ENCODE results near the gene EFCAB13.

The EFCAB13 gene

DNA sequence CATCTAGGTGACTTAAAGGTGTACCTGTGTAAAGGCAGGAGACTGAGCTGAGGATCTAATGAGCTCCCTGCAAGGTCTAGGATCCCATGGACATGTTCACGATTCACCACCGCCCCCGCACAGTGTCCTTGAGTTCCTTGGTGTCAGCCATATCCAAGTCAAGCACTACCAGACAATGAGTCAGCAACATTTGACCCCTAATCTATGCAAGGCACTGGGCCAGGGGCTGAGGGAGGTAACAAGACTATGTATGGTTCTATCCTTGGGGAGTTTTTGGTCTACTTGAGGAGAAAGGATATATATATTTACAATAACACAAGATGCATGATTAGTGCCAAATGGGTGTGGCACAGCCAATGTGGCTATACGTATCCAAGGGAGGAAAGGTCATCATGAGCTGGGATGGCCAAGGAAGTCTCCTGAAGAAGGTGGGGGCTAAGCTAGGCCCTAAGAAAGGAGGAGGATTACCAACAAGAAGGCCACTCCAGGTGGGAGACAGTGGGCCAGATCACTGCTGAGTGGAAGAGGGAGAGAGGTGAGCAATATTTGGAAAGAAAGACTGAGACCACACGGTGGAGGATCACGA lies 35.1 kb upstream of the EFCAB13 start:
- Histone ChIP-seq H3K27ac (peak overlapping the region; percentile 27 to 43), H3K27me3 (no peaks in the 10 kb centered on the region), H3K36me3 (peaks cover 47 to 80% (median 64%) of the 10 kb centered on the region in 3 donors), H3K4me3 (no peak overlapping the region), H3K9me3 (no peaks in the 10 kb centered on the region), H3K4me1 (peaks cover 0 to 33% (median 6%) of the 10 kb centered on the region in 4 donors)
- TF ChIP-seq, protein P1, sequence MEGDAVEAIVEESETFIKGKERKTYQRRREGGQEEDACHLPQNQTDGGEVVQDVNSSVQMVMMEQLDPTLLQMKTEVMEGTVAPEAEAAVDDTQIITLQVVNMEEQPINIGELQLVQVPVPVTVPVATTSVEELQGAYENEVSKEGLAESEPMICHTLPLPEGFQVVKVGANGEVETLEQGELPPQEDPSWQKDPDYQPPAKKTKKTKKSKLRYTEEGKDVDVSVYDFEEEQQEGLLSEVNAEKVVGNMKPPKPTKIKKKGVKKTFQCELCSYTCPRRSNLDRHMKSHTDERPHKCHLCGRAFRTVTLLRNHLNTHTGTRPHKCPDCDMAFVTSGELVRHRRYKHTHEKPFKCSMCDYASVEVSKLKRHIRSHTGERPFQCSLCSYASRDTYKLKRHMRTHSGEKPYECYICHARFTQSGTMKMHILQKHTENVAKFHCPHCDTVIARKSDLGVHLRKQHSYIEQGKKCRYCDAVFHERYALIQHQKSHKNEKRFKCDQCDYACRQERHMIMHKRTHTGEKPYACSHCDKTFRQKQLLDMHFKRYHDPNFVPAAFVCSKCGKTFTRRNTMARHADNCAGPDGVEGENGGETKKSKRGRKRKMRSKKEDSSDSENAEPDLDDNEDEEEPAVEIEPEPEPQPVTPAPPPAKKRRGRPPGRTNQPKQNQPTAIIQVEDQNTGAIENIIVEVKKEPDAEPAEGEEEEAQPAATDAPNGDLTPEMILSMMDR (IDR thresholded peaks at IDR 0.05): no peak
- no peak for DNase-seq
- intact Hi-C loops (cut with DNase I; ENCODE audit: low total_unique reads): no loop called here

DNA sequence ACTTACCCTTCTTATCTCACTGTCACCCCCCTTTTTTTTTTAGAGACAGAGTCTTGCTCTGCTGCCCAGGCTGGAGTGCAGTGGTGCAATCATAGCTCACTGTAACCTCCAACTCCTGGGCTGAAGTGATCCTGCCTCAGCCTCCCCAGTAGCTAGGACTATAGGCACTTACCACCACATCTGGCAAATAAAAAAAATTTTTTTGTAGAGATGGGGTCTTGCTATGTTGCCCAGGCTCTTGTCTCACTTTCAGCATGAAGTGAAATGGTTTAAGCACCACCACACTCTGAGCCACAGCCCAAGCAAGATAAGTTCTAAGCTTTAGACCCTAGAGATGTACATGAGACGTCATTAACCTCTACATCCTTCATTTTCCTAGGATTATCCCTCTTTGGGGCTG lies 34.5 kb upstream of the EFCAB13 start:
- TF ChIP-seq, protein P1 (IDR thresholded peaks at IDR 0.05): no peak
- intact Hi-C loops (cut with DNase I; ENCODE audit: low total_unique reads): no loop called here
- DNase-seq: no peak
- H3K27ac ChIP-seq: peak overlapping the region; percentile 25 to 43
- H3K4me3 ChIP-seq: no peak overlapping the region
- peaks cover 45 to 74% (median 62%) of the 10 kb centered on the region in 3 donors for H3K36me3 ChIP-seq
- peaks cover 0 to 34% (median 12%) of the 10 kb centered on the region in 4 donors for H3K4me1 ChIP-seq
- no peaks in the 10 kb centered on the region for H3K9me3 ChIP-seq
- H3K27me3 ChIP-seq: no peaks in the 10 kb centered on the region

DNA sequence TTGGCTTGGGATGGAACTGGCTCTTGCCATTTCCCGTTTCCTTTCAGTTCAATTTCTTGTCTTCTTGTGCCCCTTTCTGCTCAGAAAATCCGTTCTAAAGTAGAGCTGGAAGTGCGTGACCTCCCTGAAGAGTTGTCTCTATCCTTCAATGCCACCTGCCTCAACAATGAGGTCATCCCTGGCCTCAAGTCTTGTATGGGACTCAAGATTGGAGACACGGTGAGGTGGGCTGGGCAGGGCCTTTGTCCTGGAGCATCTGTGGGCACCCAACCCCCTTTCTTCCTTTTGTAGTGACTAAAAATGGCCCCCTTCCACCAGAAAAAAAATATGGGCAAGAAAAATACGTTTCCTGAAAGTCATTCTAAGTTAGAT lies 32.9 kb upstream of the EFCAB13 start:
- Histone ChIP-seq H3K27me3 (no peaks in the 10 kb centered on the region), H3K36me3 (peaks cover 34 to 67% (median 49%) of the 10 kb centered on the region in 3 donors), H3K9me3 (no peaks in the 10 kb centered on the region), H3K27ac (peak overlapping the region in 1 of 2 donors; percentile 25), H3K4me3 (no peak overlapping the region), H3K4me1 (peaks cover 0 to 47% (median 28%) of the 10 kb centered on the region in 4 donors)
- TF ChIP-seq, protein P1 (IDR thresholded peaks at IDR 0.05): no peak
- no peak for DNase-seq
- intact Hi-C loops (cut with DNase I; ENCODE audit: low total_unique reads): no loop called here

DNA sequence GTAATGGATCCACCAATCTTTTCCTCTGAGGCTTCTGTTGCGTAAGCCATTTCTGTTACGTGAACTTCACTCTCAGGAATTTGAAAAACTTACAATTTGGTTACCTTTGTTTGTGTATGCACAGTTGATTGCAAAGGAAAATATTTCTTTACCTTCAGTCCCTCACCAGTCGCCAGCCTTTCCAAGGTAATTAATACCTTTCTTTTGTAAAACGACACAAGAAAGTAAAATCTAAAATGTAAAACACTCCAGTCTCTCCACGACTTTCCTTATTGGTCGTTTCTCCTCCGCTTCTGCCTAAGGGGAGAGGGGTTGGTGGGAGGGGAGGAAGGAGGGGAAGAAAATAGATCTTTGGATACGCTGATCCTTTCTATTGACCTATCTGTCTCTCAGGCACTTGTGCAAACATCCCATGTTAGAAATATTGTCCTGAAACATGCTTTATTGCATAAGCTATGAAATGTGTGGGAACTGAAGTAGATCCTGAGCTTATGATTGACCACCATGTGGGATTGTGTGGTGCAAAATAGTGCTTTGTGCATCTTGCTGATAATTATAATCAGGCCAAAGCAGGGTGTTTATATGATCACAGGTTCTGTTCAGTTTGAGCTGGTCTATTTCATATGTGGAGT lies 32.4 kb upstream of the EFCAB13 start:
- Histone ChIP-seq H3K4me3 (no peak overlapping the region), H3K27me3 (no peaks in the 10 kb centered on the region), H3K27ac (peak overlapping the region; percentile 25 to 28), H3K36me3 (peaks cover 30 to 62% (median 44%) of the 10 kb centered on the region in 3 donors), H3K4me1 (peaks cover 0 to 52% (median 31%) of the 10 kb centered on the region in 4 donors), H3K9me3 (no peaks in the 10 kb centered on the region)
- TF ChIP-seq, protein P1 (IDR thresholded peaks at IDR 0.05): no peak
- no peak for DNase-seq
- intact Hi-C loops (cut with DNase I; ENCODE audit: low total_unique reads): no loop called here

DNA sequence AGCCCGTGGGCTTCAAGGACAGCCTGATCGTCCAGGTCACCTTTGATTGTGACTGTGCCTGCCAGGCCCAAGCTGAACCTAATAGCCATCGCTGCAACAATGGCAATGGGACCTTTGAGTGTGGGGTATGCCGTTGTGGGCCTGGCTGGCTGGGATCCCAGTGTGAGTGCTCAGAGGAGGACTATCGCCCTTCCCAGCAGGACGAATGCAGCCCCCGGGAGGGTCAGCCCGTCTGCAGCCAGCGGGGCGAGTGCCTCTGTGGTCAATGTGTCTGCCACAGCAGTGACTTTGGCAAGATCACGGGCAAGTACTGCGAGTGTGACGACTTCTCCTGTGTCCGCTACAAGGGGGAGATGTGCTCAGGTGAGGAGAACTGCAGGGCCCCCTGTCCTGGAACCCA lies 31.5 kb upstream of the EFCAB13 start:
- Histone ChIP-seq H3K36me3 (peaks cover 26 to 54% (median 36%) of the 10 kb centered on the region in 3 donors), H3K9me3 (no peaks in the 10 kb centered on the region), H3K27me3 (no peaks in the 10 kb centered on the region), H3K4me3 (no peak overlapping the region), H3K27ac (peak overlapping the region; percentile 25 to 28), H3K4me1 (peaks cover 0 to 53% (median 34%) of the 10 kb centered on the region in 4 donors)
- no peak for DNase-seq
- intact Hi-C loops (cut with DNase I; ENCODE audit: low total_unique reads): no loop called here
- TF ChIP-seq, protein P1 (IDR thresholded peaks at IDR 0.05): no peak

Data from tibial artery (tissue), 4 donors.